IMR-90 (cell line): ENCODE results near the gene RAPGEF3. TPM values are rescaled to one million over a fixed set of nuclear protein-coding genes. Genes with fewer than 3 reads are reported as not detected.

Source experiments
- ATAC-seq: fragments of 200-7000 bp; cut with Tn5 transposase; 2 replicates; pipeline ENCODE4 v1.9.1; 2020; ENCODE audit warnings: low read depth, mild to moderate bottlenecking, moderate library complexity
- BruUV-seq: library from RNA; stranded (reverse); fragments of 400-500 nt; replicated peaks from 2 replicates; lab custom pipeline; 2021; lab: Mats Ljungman, UMichigan
- CTCF ChIA-PET: fragments of 300-600 bp; formaldehyde crosslinking; extraction: SDS; loops from one replicate; lab custom pipeline; 2021; ENCODE audit warnings: antibody characterized with exemption; lab: Yijun Ruan, JAX
- POLR2A ChIA-PET: fragments of 300-600 bp; sonication (Branson Sonifier 250); formaldehyde crosslinking; loops from one replicate; lab custom pipeline; 2022; ENCODE audit warnings: antibody characterized with exemption; ENCODE audit not compliant: unreplicated experiment; lab: Charles Lee
- DNase-seq: peaks from one replicate; pipeline ENCODE4 v3.0.0; 2013
- H2AFZ ChIP-seq: replicated peaks from 2 replicates; pipeline ENCODE3; 2013; ENCODE audit warnings: low read length, mild to moderate bottlenecking; ENCODE audit not compliant: poor library complexity
- H2AK5ac ChIP-seq: 2 replicates; pipeline ENCODE4 v1.6.1; 2013; ENCODE audit warnings: low read depth, low read length, inconsistent platforms
- H2AK9ac ChIP-seq: replicated peaks from 2 replicates; pipeline ENCODE3; 2013; ENCODE audit warnings: mild to moderate bottlenecking, low read depth, low read length, moderate library complexity; ENCODE audit not compliant: poor library complexity
- H2BK120ac ChIP-seq: 2 replicates; pipeline ENCODE4 v1.6.1; 2013; ENCODE audit warnings: low read depth, low read length, inconsistent platforms
- H2BK15ac ChIP-seq: 3 replicates; pipeline ENCODE4 v1.6.1; 2013; ENCODE audit warnings: low read depth, low read length, inconsistent platforms
- H2BK20ac ChIP-seq: 2 replicates; pipeline ENCODE4 v1.6.1; 2013; ENCODE audit warnings: low read depth, mild to moderate bottlenecking, inconsistent platforms, low read length, moderate library complexity
- H2BK5ac ChIP-seq: 2 replicates; pipeline ENCODE4 v1.6.1; 2013; ENCODE audit warnings: mild to moderate bottlenecking, low read depth, low read length, inconsistent platforms; ENCODE audit not compliant: poor library complexity, severe bottlenecking
- H3K14ac ChIP-seq: replicated peaks from 2 replicates; pipeline ENCODE4 v1.6.1; 2013; ENCODE audit warnings: low read depth, low read length, inconsistent platforms
- H3K18ac ChIP-seq: 2 replicates; pipeline ENCODE4 v1.6.1; 2013; ENCODE audit warnings: low read depth, low read length, control low read depth
- H3K23ac ChIP-seq: 2 replicates; pipeline ENCODE4 v1.6.1; 2013; ENCODE audit warnings: low read depth, low read length, inconsistent platforms
- H3K27ac ChIP-seq: 2 replicates; pipeline ENCODE4 v1.5.1; 2013; ENCODE audit warnings: mild to moderate bottlenecking, control low read depth, low read length; ENCODE audit not compliant: insufficient read depth
- H3K27me3 ChIP-seq: 2 replicates; pipeline ENCODE4 v1.6.1; 2013; ENCODE audit warnings: low read length; ENCODE audit not compliant: control insufficient read depth, insufficient read depth
- H3K36me3 ChIP-seq: 2 replicates; pipeline ENCODE4 v1.6.1; 2013; ENCODE audit warnings: low read length, mixed read lengths; ENCODE audit not compliant: control insufficient read depth, insufficient read depth
- H3K4ac ChIP-seq: 2 replicates; pipeline ENCODE4 v1.6.1; 2013; ENCODE audit warnings: low read depth, low read length, inconsistent platforms
- H3K4me1 ChIP-seq: 2 replicates; pipeline ENCODE4 v1.6.1; 2013; ENCODE audit warnings: low read length, mixed read lengths; ENCODE audit not compliant: control insufficient read depth, insufficient read depth
- H3K4me2 ChIP-seq: 2 replicates; pipeline ENCODE4 v1.6.1; 2013; ENCODE audit warnings: low read depth, mild to moderate bottlenecking, control low read depth, low read length, moderate library complexity
- H3K4me3 ChIP-seq: 2 replicates; pipeline ENCODE4 v1.5.1; 2013; ENCODE audit warnings: low read depth, mild to moderate bottlenecking, control low read depth, low read length, moderate library complexity; ENCODE audit not compliant: insufficient read depth
- H3K56ac ChIP-seq: 2 replicates; pipeline ENCODE4 v1.6.1; 2013; ENCODE audit warnings: low read length, inconsistent platforms; ENCODE audit not compliant: insufficient read depth; ENCODE audit errors: extremely low read depth
- H3K79me1 ChIP-seq, 2 experiments: 2 replicates each; pipeline ENCODE4 v1.6.1; 2013; ENCODE audit warnings: low read length in 2 of 2, inconsistent platforms in 1 of 2, low read depth in 1 of 2
- H3K9ac ChIP-seq: 2 replicates; pipeline ENCODE4 v1.6.1; 2013; ENCODE audit warnings: low read depth, low read length, control low read depth
- H3K9me1 ChIP-seq: 2 replicates; pipeline ENCODE4 v1.6.1; 2013; ENCODE audit warnings: low read length, inconsistent platforms; ENCODE audit not compliant: insufficient read depth
- H3K9me3 ChIP-seq: 2 replicates; pipeline ENCODE4 v1.6.1; 2013; ENCODE audit warnings: low read length; ENCODE audit not compliant: control insufficient read depth, insufficient read depth
- H4K20me1 ChIP-seq: 2 replicates; pipeline ENCODE4 v1.6.1; 2013; ENCODE audit warnings: low read length, inconsistent platforms; ENCODE audit not compliant: insufficient read depth
- H4K5ac ChIP-seq: 2 replicates; pipeline ENCODE4 v1.6.1; 2013; ENCODE audit warnings: mild to moderate bottlenecking, low read depth, low read length, control low read depth
- H4K8ac ChIP-seq, 2 experiments: 2 replicates each; pipeline ENCODE4 v1.6.1; 2013; ENCODE audit warnings: low read depth in 2 of 2, low read length in 2 of 2, control low read depth in 1 of 2, inconsistent platforms in 1 of 2
- H4K91ac ChIP-seq: 2 replicates; pipeline ENCODE4 v1.6.1; 2013; ENCODE audit warnings: low read depth, low read length, inconsistent platforms; ENCODE audit not compliant: insufficient read depth
- CEBPB ChIP-seq: IDR thresholded peaks from 2 replicates; pipeline ENCODE4 v1.6.1; 2012; ENCODE audit warnings: low read depth, low read length, improper control_type of control experiment
- CHD1 ChIP-seq: IDR thresholded peaks from 2 replicates; pipeline ENCODE4 v1.6.1; 2012; ENCODE audit warnings: low read depth, low read length, improper control_type of control experiment
- CTCF ChIP-seq: conservative IDR thresholded peaks from 2 replicates; pipeline ENCODE4 v1.5.1; 2012; ENCODE audit warnings: mild to moderate bottlenecking, low read depth, low read length, improper control_type of control experiment
- ELK1 ChIP-seq: fragments of 150-350 bp; IDR thresholded peaks from 2 replicates; pipeline ENCODE4 v1.6.1; 2016; ENCODE audit warnings: low read depth, mild to moderate bottlenecking, low read length, moderate library complexity, borderline replicate concordance
- FOS ChIP-seq: fragments of 150-350 bp; IDR thresholded peaks from 2 replicates; pipeline ENCODE4 v1.6.1; 2016; ENCODE audit warnings: low read depth, low read length
- MXI1 ChIP-seq: IDR thresholded peaks from 2 replicates; pipeline ENCODE4 v1.6.1; 2012; ENCODE audit warnings: low read depth, mild to moderate bottlenecking, low read length, moderate library complexity, borderline replicate concordance
- NFE2L2 ChIP-seq: fragments of 150-350 bp; IDR thresholded peaks from 2 replicates; pipeline ENCODE4 v1.6.1; 2016; ENCODE audit warnings: low read depth, mild to moderate bottlenecking, low read length
- USF2 ChIP-seq: fragments of 150-350 bp; IDR thresholded peaks from 2 replicates; pipeline ENCODE4 v1.6.1; 2017; ENCODE audit warnings: mild to moderate bottlenecking, antibody characterized with exemption, low read length, low read depth
- WGBS, 2 experiments: methylation state at CpG; one replicate each; pipeline versions ENCODE4 v1.1.5 to v1.1.7; 2013; ENCODE audit warnings: missing lambda C conversion rate in 2 of 2; ENCODE audit not compliant: insufficient read length in 1 of 2; ENCODE audit errors: extremely low coverage in 2 of 2; 5-methylcytosine and 5-hydroxymethylcytosine counted together
- dilution Hi-C: fragments of 300-500 bp; cut with HindIII; formaldehyde crosslinking; loops from one replicate; pipeline ENCODE4 v1.14.3; 2018; ENCODE audit warnings: low sequenced_read_pairs; ENCODE audit not compliant: unreplicated experiment
- in situ Hi-C: fragments of 300-500 bp; cut with MboI; formaldehyde crosslinking; loops from 3 replicates; pipeline ENCODE4 v1.14.3; 2019; ENCODE audit warnings: low sequenced_read_pairs, inconsistent platforms, mixed read lengths
- intact Hi-C: fragments of 100-400 bp; cut with micrococcal nuclease; formaldehyde crosslinking; loops from 2 replicates; pipeline ENCODE4 v1.10.0; 2022
- polyA plus RNA-seq, 3 experiments: library from polyadenylated mRNA; depleted of rRNA; stranded (reverse); fragments of >200 nt; gene quantifications; 2 replicates each; pipeline ENCODE4 v1.2.3, GENCODE V29; 2012; ENCODE audit warnings: low replicate concordance in 1 of 3
- total RNA-seq: library from RNA; depleted of rRNA; stranded (reverse); fragments of >200 nt; gene quantifications from 2 replicates; pipeline ENCODE4 v1.2.3, GENCODE V29; 2012

RAPGEF3 gene
- total and polyA plus RNA-seq, 2 of the 4 experiments (the other 2 are of a cell fraction): 1.3 to 2.0 TPM

- ChIA-PET CTCF (no interaction called here), POLR2A (no interaction called here)
- H3K4me3 ChIP-seq: no peak overlapping the region
- in situ Hi-C loops: loop anchor here (5.0 kb wide), 1 partner anchor 40 kb away; no protein-coding TSS in a partner anchor
- H2AK9ac ChIP-seq: no peak overlapping the region
- intact Hi-C loops: no loop called here
- TF ChIP-seq ELK1 (no peak), CHD1 (no peak), CTCF (no peak), CEBPB (no peak), MXI1 (no peak), NFE2L2 (no peak), USF2 (no peak), FOS (no peak)
- H3K9ac ChIP-seq: no peak overlapping the region
- peaks cover 0 to 25% of the 10 kb centered on the region in 2 experiments for H3K79me1 ChIP-seq
- H3K56ac ChIP-seq: no peak overlapping the region
- H2AFZ ChIP-seq: no peak overlapping the region
- peaks cover 88% of the 10 kb centered on the region for H3K36me3 ChIP-seq
- H4K91ac ChIP-seq: no peak overlapping the region
- no peak overlapping the region for H2AK5ac ChIP-seq
- H2BK5ac ChIP-seq: no peak overlapping the region
- H3K4ac ChIP-seq: no peak overlapping the region
- no peak overlapping the region for H4K5ac ChIP-seq
- no peak for DNase-seq
- no peak overlapping the region for H2BK20ac ChIP-seq
- no peak overlapping the region for H2BK15ac ChIP-seq
- ATAC-seq: no peak
- BruUV-seq: no TSS peak
- H3K23ac ChIP-seq: no peak overlapping the region
- dilution Hi-C loops: loop anchor here (10.0 kb wide), 1 partner anchor 57 kb away; no protein-coding TSS in a partner anchor
- H3K4me2 ChIP-seq: no peak overlapping the region
- H3K9me1 ChIP-seq: no peaks in the 10 kb centered on the region
- no peak overlapping the region for H3K27ac ChIP-seq
- H2BK120ac ChIP-seq: no peak overlapping the region
- no peak overlapping the region for H3K18ac ChIP-seq
- H3K9me3 ChIP-seq: no peaks in the 10 kb centered on the region
- H3K27me3 ChIP-seq: no peaks in the 10 kb centered on the region
- WGBS, 2 experiments: 89% methylated on average over 3 of the region's 14 CpGs; no CpG with 5 or more reads in 1 of the 2 experiments
- no peak overlapping the region for H4K8ac ChIP-seq
- no peak overlapping the region for H3K14ac ChIP-seq
- peaks cover 10% of the 10 kb centered on the region; the same call in 1 of the 2 replicates for H4K20me1 ChIP-seq
- H3K4me1 ChIP-seq: no peaks in the 10 kb centered on the region
Measured at GRCh38 chr12:47787596-47788319, 29.1 kb upstream of the RAPGEF3 start.
